Measurements from ENCODE around the gene HPX.

HPX gene

DNA sequence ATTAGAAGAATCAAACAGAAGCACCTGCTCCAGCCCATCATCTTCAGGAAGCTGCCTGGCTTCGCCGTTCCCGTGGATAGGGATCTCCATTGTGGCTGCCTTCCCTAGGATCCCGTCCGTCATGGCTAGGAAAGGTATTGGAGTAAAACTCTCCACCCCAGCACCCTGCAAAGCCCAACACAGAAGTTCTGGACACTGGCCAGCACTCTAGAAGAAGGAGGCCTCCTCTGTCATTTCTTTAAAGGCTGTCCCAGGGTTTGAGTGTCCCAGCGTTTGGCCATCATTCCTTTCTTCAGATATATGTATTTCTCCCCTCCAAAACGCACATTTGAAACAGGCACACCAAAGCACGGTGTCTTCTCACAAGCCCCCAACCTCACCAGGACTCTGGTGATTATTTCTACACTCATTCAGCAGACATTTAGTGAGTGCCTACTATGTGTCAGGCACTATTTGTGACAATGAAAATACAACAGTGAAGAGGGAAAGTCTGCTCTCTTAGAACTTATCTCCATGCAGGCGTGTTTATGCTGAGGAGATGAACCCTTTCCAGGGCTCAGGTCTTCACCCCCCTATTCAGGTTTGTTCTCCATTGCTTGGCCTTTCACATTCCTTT is 39.6 kb upstream of the HPX start:
- Histone ChIP-seq H3K9me3 (ENCODE audit: control insufficient read depth in 1 of 2, low read length in 2 of 2) (no peaks in the 10 kb centered on the region), H3K4me1 (ENCODE audit: control insufficient read depth in 1 of 2, insufficient read depth in 2 of 2, low read length in 2 of 2) (peaks cover 8 to 31% of the 10 kb centered on the region in 2 donors), H3K36me3 (ENCODE audit: control insufficient read depth in 1 of 2, insufficient read depth in 2 of 2, low read length in 2 of 2) (peaks cover 44 to 46% of the 10 kb centered on the region in 2 donors), H3K4me3 (ENCODE audit: low read depth in 1 of 2, low read length in 2 of 2) (peak overlapping the region; percentile 78 to 93), H3K27me3 (ENCODE audit: low read depth, low read length) (no peaks in the 10 kb centered on the region), H3K27ac (ENCODE audit: low read length) (peak overlapping the region; percentile 96)

GRCh38 chr11:6476571-6476970 is 35.8 kb upstream of the HPX start:
- Histone ChIP-seq H3K4me1 (ENCODE audit: control insufficient read depth in 1 of 2, insufficient read depth in 2 of 2, low read length in 2 of 2) (peaks cover 8 to 27% of the 10 kb centered on the region in 2 donors), H3K27me3 (ENCODE audit: low read depth, low read length) (no peaks in the 10 kb centered on the region), H3K9me3 (ENCODE audit: control insufficient read depth in 1 of 2, low read length in 2 of 2) (no peaks in the 10 kb centered on the region), H3K36me3 (ENCODE audit: control insufficient read depth in 1 of 2, insufficient read depth in 2 of 2, low read length in 2 of 2) (peaks cover 24 to 29% of the 10 kb centered on the region in 2 donors), H3K4me3 (ENCODE audit: low read depth in 1 of 2, low read length in 2 of 2) (no peak overlapping the region), H3K27ac (ENCODE audit: low read length) (no peak overlapping the region)

DNA sequence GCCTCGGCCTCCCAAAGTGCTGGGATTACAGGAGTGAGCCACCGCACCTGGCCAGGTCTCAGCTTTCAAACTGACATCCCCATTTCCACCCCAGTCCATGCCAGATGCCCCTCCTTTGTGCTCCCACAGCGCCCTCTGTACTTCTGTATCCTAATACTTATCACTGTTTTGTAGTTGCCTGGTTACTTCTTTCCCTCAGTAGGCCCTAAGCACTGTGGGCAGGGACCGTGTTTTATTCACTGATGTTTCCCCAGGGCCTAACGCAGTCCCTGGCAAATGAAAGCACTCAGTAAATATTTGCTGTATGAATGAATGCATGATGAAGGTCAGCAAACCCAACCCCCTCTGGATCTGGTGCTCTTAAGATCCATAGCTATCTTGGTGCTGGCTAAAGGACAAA is 35.1 kb upstream of the HPX start:
- H3K9me3 ChIP-seq (ENCODE audit: control insufficient read depth in 1 of 2, low read length in 2 of 2), result no peaks in the 10 kb centered on the region
- no peaks in the 10 kb centered on the region for H3K27me3 ChIP-seq (ENCODE audit: low read depth, low read length)
- H3K36me3 ChIP-seq (ENCODE audit: control insufficient read depth in 1 of 2, insufficient read depth in 2 of 2, low read length in 2 of 2), result peaks cover 24 to 28% of the 10 kb centered on the region in 2 donors
- H3K4me3 ChIP-seq (ENCODE audit: low read depth in 1 of 2, low read length in 2 of 2), result no peak overlapping the region
- H3K4me1 ChIP-seq (ENCODE audit: control insufficient read depth in 1 of 2, insufficient read depth in 2 of 2, low read length in 2 of 2), result peaks cover 8 to 27% of the 10 kb centered on the region in 2 donors
- no peak overlapping the region for H3K27ac ChIP-seq (ENCODE audit: low read length)

DNA sequence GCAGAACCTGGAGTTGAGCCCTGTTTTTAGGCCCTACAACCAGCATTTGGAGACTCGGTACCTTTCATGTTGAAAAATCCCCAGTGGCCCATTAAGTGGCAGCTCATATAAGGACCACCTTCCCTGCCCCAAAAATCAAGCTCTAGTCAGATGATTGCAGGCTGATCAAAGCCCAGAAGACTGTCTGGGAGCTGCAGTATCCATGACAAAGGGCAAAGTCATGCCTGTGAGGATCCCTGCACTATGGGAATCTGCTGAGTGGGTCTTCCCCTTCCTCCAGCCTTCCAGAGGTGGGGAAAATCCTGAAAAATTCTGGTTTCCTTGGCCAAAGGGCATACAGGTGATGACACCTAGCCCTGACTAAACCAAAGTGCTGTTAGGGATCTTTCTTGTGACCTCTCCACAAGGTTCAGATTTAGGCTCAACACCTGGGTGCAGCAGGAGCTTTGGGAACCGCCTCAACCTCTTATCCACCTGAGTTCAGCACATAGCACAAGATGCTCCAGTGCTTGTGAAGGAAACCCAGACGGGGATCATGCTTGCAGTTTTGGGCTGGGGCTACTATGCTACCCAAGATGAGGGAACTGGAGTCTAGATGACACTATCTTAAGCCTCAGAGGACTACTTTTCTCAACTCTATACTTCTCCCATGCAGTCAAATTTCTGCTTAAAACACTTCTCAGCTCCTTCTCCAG is 34.2 kb upstream of the HPX start:
- Histone ChIP-seq H3K27me3 (ENCODE audit: low read depth, low read length) (no peaks in the 10 kb centered on the region), H3K27ac (ENCODE audit: low read length) (peak overlapping the region; percentile 97), H3K4me3 (ENCODE audit: low read depth in 1 of 2, low read length in 2 of 2) (peak overlapping the region; percentile 58 to 68), H3K9me3 (ENCODE audit: control insufficient read depth in 1 of 2, low read length in 2 of 2) (no peaks in the 10 kb centered on the region), H3K4me1 (ENCODE audit: control insufficient read depth in 1 of 2, insufficient read depth in 2 of 2, low read length in 2 of 2) (peaks cover 9 to 20% of the 10 kb centered on the region in 2 donors), H3K36me3 (ENCODE audit: control insufficient read depth in 1 of 2, insufficient read depth in 2 of 2, low read length in 2 of 2) (peaks cover 24 to 28% of the 10 kb centered on the region in 2 donors)

DNA sequence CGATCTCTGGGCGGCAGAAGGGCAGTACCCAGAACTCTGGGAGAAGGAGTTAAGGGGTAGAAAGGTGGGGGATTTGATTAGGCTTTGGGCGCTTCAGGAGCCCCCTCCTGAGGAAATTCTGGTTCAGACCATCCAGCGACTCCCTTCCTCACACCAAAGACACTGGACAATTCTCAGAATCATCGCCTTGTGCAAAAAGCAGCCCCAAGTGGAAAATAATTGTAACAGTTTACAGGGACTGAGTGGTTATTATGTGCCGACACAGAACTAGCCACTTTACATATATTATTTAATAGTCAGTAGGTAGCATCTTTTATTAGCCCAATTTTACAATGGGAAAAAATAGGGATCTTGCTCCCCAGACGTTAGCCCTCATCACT is 33.6 kb upstream of the HPX start:
- Histone ChIP-seq H3K27me3 (ENCODE audit: low read depth, low read length) (no peaks in the 10 kb centered on the region), H3K9me3 (ENCODE audit: control insufficient read depth in 1 of 2, low read length in 2 of 2) (no peaks in the 10 kb centered on the region), H3K4me3 (ENCODE audit: low read depth in 1 of 2, low read length in 2 of 2) (peak overlapping the region; percentile 58 to 68), H3K27ac (ENCODE audit: low read length) (peak overlapping the region; percentile 97), H3K36me3 (ENCODE audit: control insufficient read depth in 1 of 2, insufficient read depth in 2 of 2, low read length in 2 of 2) (peaks cover 23 to 27% of the 10 kb centered on the region in 2 donors), H3K4me1 (ENCODE audit: control insufficient read depth in 1 of 2, insufficient read depth in 2 of 2, low read length in 2 of 2) (peaks cover 14 to 18% of the 10 kb centered on the region in 2 donors)

DNA sequence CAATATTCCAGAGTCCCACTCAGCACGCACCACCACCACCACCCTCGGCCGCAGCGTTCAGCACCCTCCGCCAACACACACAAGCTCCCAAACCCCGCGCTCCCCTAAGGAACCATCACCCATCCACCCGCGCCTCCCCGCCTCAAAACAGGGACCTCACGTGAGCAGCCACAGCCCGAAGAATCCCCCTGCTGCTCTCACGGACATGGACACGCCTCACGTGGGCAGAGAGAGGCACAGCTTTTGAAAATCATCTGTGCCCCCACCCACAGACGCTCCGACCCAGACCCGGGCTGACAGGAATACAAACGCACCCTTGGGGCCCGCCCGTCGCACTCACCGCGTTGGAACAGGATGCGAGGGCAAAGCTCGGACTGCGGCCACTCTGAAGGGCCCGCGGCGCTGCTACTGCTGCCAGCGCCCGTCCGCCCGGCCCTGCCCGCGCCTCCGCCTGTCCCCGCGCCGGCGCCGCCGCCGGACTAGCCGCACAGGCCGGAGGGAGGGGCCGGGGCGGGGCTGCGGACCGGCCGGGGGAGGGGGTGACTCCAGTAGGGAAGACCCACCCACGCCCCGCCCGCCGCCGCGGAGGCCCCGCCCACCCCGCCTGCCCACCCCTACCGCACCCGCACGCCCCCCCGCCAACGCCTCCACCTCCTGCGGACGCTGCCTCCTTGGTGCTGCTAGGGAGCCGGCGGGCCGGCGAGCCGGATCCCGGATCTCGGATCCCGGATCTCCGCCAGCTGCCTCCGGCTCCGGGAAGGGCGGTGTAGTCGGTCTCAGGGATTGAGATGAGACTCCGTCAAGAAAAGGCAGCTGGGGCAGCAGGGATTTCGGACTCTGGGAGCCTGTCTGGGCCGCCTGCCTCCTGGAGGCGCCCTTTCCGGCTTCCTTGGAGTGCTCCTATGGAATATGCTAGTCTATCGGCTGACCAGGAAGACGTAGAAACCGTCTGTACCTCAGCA is 32.9 kb upstream of the HPX start, which contains the start of gene TRIM3:
Gene TRIM3, minus strand, starts transcription at position 491 of the 962 bp plus-strand sequence. CDS start 8,246 bp downstream, outside the sequence.
- Histone ChIP-seq H3K27ac (ENCODE audit: low read length) (peak within 1 kb of the TSS; percentile 97), H3K9me3 (ENCODE audit: control insufficient read depth in 1 of 2, low read length in 2 of 2) (no peaks in the 10 kb centered on the region), H3K27me3 (ENCODE audit: low read depth, low read length) (no peaks in the 10 kb centered on the region), H3K4me3 (ENCODE audit: low read depth in 1 of 2, low read length in 2 of 2) (peak within 1 kb of the TSS; percentile 73 to 81), H3K36me3 (ENCODE audit: control insufficient read depth in 1 of 2, insufficient read depth in 2 of 2, low read length in 2 of 2) (peaks cover 17 to 20% of the 10 kb centered on the region in 2 donors), H3K4me1 (ENCODE audit: control insufficient read depth in 1 of 2, insufficient read depth in 2 of 2, low read length in 2 of 2) (peaks cover 19% of the 10 kb centered on the region in 2 donors)

- no peaks in the 10 kb centered on the region for H3K9me3 ChIP-seq (ENCODE audit: control insufficient read depth in 1 of 2, low read length in 2 of 2)
- no peaks in the 10 kb centered on the region for H3K27me3 ChIP-seq (ENCODE audit: low read depth, low read length)
- peak overlapping the region; percentile 61 to 81 for H3K4me3 ChIP-seq (ENCODE audit: low read depth in 1 of 2, low read length in 2 of 2)
- peaks cover 19 to 21% of the 10 kb centered on the region in 2 donors for H3K4me1 ChIP-seq (ENCODE audit: control insufficient read depth in 1 of 2, insufficient read depth in 2 of 2, low read length in 2 of 2)
- H3K36me3 ChIP-seq (ENCODE audit: control insufficient read depth in 1 of 2, insufficient read depth in 2 of 2, low read length in 2 of 2), result peaks cover 12 to 14% of the 10 kb centered on the region in 2 donors
- H3K27ac ChIP-seq (ENCODE audit: low read length), result peak overlapping the region; percentile 5
Observed at GRCh38 chr11:6472934-6473333, 32.1 kb upstream of the HPX start.

DNA sequence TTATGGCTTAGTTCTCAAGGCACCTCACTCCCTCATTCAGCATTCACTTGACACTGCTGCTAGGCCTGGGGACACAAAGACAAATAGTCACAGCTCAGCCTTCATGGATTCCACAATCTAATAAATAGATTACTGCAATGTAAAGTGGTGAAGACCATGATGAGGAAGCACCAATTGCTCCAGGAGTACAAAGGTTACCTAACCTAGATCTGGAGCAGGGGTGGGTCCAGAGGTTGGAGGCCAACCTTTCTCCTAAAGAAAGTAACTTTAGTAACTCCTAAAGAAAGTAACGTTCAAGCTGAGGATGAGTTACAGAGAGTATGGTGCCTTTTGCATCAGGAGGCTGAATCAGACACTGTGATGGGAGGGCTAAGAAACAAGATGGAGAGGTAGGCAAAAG is 28.8 kb upstream of the HPX start:
- H3K4me3 ChIP-seq (ENCODE audit: low read depth in 1 of 2, low read length in 2 of 2), result no peak overlapping the region
- H3K27ac ChIP-seq (ENCODE audit: low read length), result peak overlapping the region; percentile 28
- H3K4me1 ChIP-seq (ENCODE audit: control insufficient read depth in 1 of 2, insufficient read depth in 2 of 2, low read length in 2 of 2), result peaks cover 14 to 21% of the 10 kb centered on the region in 2 donors
- H3K27me3 ChIP-seq (ENCODE audit: low read depth, low read length), result no peaks in the 10 kb centered on the region
- H3K36me3 ChIP-seq (ENCODE audit: control insufficient read depth in 1 of 2, insufficient read depth in 2 of 2, low read length in 2 of 2), result peaks cover 9% of the 10 kb centered on the region in 2 donors
- H3K9me3 ChIP-seq (ENCODE audit: control insufficient read depth in 1 of 2, low read length in 2 of 2), result no peaks in the 10 kb centered on the region

- Histone ChIP-seq H3K27ac (ENCODE audit: low read length) (peak overlapping the region; percentile 32), H3K4me3 (ENCODE audit: low read depth in 1 of 2, low read length in 2 of 2) (no peak overlapping the region), H3K9me3 (ENCODE audit: control insufficient read depth in 1 of 2, low read length in 2 of 2) (no peaks in the 10 kb centered on the region), H3K27me3 (ENCODE audit: low read depth, low read length) (no peaks in the 10 kb centered on the region), H3K36me3 (ENCODE audit: control insufficient read depth in 1 of 2, insufficient read depth in 2 of 2, low read length in 2 of 2) (peaks cover 14 to 16% of the 10 kb centered on the region in 2 donors), H3K4me1 (ENCODE audit: control insufficient read depth in 1 of 2, insufficient read depth in 2 of 2, low read length in 2 of 2) (peaks cover 14 to 21% of the 10 kb centered on the region in 2 donors)
Observed at GRCh38 chr11:6468712-6469495, 28.1 kb upstream of the HPX start.

DNA sequence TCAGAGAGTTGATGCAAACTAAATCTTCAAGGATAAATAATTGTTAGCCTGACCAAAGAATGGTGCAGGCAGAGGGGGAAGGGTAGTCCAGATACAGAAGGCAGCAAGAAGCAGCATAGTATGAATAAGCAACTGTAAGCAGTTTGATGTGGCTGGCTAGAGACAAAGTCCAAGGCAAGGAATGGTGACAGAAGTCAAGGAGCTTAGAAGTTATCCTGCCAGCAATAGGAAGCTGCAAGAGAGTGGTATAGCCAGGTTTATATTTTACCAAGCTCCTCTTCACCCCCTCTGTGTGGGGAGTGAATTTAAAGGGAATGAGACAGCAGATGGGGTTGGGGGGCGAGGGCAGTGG is 18.3 kb upstream of the HPX start:
- Histone ChIP-seq H3K9me3 (ENCODE audit: control insufficient read depth in 1 of 2, low read length in 2 of 2) (no peaks in the 10 kb centered on the region), H3K36me3 (ENCODE audit: control insufficient read depth in 1 of 2, insufficient read depth in 2 of 2, low read length in 2 of 2) (peaks cover 50 to 66% of the 10 kb centered on the region in 2 donors), H3K4me1 (ENCODE audit: control insufficient read depth in 1 of 2, insufficient read depth in 2 of 2, low read length in 2 of 2) (no peaks in the 10 kb centered on the region), H3K27me3 (ENCODE audit: low read depth, low read length) (no peaks in the 10 kb centered on the region), H3K27ac (ENCODE audit: low read length) (no peak overlapping the region), H3K4me3 (ENCODE audit: low read depth in 1 of 2, low read length in 2 of 2) (no peak overlapping the region)
